GM12872 (cell line): ENCODE results near the gene PSKH1.

ENCODE experiments used
- TF ChIP-seq, protein P1 (sequence below): IDR thresholded peaks from 3 replicates; pipeline ENCODE4 v1.5.1; 2011; ENCODE audit warnings: low read depth, mild to moderate bottlenecking, low read length, moderate library complexity; ENCODE audit not compliant: insufficient read depth

The PSKH1 gene

GRCh38 chr16:67893743-67894399 lies 817 bp downstream of the PSKH1 start:
- TF ChIP-seq, protein P1, sequence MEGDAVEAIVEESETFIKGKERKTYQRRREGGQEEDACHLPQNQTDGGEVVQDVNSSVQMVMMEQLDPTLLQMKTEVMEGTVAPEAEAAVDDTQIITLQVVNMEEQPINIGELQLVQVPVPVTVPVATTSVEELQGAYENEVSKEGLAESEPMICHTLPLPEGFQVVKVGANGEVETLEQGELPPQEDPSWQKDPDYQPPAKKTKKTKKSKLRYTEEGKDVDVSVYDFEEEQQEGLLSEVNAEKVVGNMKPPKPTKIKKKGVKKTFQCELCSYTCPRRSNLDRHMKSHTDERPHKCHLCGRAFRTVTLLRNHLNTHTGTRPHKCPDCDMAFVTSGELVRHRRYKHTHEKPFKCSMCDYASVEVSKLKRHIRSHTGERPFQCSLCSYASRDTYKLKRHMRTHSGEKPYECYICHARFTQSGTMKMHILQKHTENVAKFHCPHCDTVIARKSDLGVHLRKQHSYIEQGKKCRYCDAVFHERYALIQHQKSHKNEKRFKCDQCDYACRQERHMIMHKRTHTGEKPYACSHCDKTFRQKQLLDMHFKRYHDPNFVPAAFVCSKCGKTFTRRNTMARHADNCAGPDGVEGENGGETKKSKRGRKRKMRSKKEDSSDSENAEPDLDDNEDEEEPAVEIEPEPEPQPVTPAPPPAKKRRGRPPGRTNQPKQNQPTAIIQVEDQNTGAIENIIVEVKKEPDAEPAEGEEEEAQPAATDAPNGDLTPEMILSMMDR: no peak

DNA sequence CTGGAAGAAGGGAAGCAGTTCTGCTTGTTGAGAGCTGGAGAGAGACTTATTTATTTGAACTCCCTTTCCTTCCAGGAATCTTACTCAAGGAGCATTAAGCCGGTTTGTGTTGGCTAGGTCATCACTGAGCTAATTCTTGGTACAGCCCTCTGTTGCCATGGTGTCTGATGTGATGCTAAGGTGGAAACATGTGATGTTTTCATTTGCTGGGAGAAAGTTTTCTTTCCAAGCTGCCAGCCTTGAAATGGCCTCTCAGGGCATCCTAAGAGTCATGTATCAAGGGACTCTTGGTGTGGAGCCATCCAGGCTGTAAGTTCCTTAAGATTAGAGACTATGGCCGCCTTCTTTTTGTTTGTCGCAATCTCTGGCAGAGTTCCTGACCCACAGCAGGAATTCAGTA lies 4.2 kb downstream of the PSKH1 start:
- TF ChIP-seq, protein P1: no peak

- TF ChIP-seq, protein P1: no peak
Measured at GRCh38 chr16:67901734-67902133, 8.7 kb downstream of the PSKH1 start.

GRCh38 chr16:67902831-67903230 lies 9.8 kb downstream of the PSKH1 start:
- TF ChIP-seq, protein P1: no peak

- TF ChIP-seq, protein P1: no peak
Measured at GRCh38 chr16:67907397-67908180, 14.5 kb downstream of the PSKH1 start.

DNA sequence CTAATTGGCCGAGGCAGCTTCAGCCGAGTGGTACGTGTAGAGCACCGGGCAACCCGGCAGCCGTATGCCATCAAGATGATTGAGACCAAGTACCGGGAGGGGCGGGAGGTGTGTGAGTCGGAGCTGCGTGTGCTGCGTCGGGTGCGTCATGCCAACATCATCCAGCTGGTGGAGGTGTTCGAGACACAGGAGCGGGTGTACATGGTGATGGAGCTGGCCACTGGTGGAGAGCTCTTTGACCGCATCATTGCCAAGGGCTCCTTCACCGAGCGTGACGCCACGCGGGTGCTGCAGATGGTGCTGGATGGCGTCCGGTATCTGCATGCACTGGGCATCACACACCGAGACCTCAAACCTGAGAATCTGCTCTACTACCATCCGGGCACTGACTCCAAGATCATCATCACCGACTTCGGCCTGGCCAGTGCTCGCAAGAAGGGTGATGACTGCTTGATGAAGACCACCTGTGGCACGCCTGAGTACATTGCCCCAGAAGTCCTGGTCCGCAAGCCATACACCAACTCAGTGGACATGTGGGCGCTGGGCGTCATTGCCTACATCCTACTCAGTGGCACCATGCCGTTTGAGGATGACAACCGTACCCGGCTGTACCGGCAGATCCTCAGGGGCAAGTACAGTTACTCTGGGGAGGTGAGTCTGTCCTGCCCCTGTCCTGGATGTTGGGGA lies 16.1 kb downstream of the PSKH1 start:
- TF ChIP-seq, protein P1: no peak

GRCh38 chr16:67910158-67910557 lies 17.1 kb downstream of the PSKH1 start:
- TF ChIP-seq, protein P1: no peak
